Measurements from ENCODE around the gene CSRNP3.

The CSRNP3 gene

DNA sequence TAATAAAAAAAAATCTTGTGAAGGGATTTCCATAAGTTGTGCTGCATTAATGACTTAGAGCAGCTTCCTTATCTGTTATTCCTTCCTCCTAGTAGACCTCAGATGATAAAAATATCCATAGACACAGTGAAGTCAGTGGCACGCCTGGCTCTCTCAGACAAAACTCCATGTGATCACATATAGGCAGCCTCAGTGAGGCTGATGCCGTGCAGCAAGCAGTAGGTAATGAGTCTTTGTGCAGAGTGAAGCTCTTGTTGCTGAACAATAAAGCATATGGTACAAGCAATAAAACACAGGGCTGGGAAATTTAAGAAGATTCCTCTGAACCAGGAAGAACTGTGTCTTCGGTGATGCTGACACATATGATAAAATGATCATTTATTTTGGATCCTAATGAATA lies 102.7 kb downstream of the CSRNP3 start:
- Histone ChIP-seq H3K27me3 (replicated peaks; ENCODE audit: control insufficient read depth, insufficient read depth, low read length) (no peaks in the 10 kb centered on the region), H3K4me3 (replicated peaks; ENCODE audit: low read depth, low read length) (no peak overlapping the region), H3K36me3 (ENCODE audit: control insufficient read depth, insufficient read depth, low read length) (no peaks in the 10 kb centered on the region)
- no peak for DNase-seq (ENCODE audit: extremely low read depth, insufficient read length)
- TF ChIP-seq, protein P1, sequence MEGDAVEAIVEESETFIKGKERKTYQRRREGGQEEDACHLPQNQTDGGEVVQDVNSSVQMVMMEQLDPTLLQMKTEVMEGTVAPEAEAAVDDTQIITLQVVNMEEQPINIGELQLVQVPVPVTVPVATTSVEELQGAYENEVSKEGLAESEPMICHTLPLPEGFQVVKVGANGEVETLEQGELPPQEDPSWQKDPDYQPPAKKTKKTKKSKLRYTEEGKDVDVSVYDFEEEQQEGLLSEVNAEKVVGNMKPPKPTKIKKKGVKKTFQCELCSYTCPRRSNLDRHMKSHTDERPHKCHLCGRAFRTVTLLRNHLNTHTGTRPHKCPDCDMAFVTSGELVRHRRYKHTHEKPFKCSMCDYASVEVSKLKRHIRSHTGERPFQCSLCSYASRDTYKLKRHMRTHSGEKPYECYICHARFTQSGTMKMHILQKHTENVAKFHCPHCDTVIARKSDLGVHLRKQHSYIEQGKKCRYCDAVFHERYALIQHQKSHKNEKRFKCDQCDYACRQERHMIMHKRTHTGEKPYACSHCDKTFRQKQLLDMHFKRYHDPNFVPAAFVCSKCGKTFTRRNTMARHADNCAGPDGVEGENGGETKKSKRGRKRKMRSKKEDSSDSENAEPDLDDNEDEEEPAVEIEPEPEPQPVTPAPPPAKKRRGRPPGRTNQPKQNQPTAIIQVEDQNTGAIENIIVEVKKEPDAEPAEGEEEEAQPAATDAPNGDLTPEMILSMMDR (IDR thresholded peaks at IDR 0.05; ENCODE audit: insufficient read depth, low read length, poor library complexity, severe bottlenecking), result no peak

DNA sequence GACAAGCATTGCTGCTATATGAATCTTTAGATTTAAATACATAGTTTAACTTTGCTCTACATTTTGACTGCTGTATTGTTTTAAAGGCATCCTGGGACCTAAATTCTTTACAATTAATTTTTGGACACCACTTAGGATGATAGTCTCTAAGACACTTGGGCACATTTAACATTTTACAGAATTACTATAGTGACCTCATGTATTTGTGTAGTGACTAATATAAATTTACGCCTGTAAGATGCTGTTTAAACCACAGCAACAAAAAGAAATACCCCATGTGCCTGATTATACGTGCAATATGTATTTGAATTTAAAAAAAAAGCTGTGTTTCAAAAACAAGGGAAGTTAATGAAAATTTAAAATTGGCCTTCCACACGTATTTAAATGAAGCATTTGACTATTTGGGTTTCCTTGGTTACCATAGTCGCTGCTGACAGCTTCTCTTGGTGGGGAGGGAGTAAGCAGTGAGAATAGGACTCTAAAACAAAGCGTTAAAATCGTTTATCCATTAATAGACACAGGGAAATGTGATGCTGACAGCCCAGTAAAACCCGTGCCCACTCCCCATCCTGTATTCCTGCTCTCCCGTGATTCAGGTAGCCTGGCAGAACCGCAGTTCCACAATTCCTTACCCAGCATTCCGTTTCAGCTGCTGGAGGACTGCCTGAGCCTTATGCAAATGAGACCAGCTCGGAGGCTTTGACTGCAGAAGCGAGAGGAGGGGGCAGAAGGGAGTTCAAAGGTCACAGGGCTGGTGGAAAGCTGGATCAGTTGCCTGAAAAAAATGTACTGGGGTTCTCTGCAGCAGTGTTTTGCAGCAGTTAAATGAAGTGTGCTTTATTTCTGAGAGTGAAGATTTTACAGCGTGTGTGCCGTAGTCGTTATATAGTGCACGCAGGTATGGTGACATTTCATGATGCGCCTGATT lies 104.3 kb downstream of the CSRNP3 start:
- no peak for DNase-seq (ENCODE audit: extremely low read depth, insufficient read length)
- Histone ChIP-seq H3K36me3 (ENCODE audit: control insufficient read depth, insufficient read depth, low read length) (no peaks in the 10 kb centered on the region), H3K27me3 (replicated peaks; ENCODE audit: control insufficient read depth, insufficient read depth, low read length) (no peaks in the 10 kb centered on the region), H3K4me3 (replicated peaks; ENCODE audit: low read depth, low read length) (no peak overlapping the region)
- TF ChIP-seq, protein P1 (IDR thresholded peaks at IDR 0.05; ENCODE audit: insufficient read depth, low read length, poor library complexity, severe bottlenecking), result no peak

DNA sequence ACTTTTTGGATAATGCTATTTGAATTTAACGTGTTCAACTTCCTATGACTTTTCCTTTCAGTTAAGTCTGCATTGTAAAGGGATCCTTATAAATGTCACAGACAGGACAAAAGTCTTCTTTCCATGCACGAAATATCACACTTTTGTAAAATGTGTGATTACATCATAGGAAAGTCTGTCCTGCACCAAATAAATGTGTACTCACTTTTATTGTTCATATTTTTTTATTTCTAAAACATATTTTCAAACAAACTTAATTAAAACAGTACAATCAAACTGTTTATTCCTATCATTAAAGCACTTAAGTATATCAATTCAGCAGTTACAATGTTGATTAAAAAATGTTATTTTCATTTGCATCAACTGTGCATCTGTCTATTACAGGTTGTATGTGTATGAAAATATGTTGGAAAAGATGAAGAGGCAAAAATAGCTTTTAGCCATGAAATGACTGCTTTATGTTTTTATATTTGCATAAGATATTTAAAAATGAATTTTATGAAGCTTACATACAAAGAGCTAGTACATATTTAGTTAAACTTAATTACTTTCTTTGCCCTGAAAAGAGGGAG lies 105.6 kb downstream of the CSRNP3 start:
- DNase-seq (ENCODE audit: extremely low read depth, insufficient read length), result no peak
- H3K36me3 ChIP-seq (ENCODE audit: control insufficient read depth, insufficient read depth, low read length), result no peaks in the 10 kb centered on the region
- TF ChIP-seq, protein P1 (IDR thresholded peaks at IDR 0.05; ENCODE audit: insufficient read depth, low read length, poor library complexity, severe bottlenecking), result no peak
- no peak overlapping the region for H3K4me3 ChIP-seq (replicated peaks; ENCODE audit: low read depth, low read length)
- no peaks in the 10 kb centered on the region for H3K27me3 ChIP-seq (replicated peaks; ENCODE audit: control insufficient read depth, insufficient read depth, low read length)

DNA sequence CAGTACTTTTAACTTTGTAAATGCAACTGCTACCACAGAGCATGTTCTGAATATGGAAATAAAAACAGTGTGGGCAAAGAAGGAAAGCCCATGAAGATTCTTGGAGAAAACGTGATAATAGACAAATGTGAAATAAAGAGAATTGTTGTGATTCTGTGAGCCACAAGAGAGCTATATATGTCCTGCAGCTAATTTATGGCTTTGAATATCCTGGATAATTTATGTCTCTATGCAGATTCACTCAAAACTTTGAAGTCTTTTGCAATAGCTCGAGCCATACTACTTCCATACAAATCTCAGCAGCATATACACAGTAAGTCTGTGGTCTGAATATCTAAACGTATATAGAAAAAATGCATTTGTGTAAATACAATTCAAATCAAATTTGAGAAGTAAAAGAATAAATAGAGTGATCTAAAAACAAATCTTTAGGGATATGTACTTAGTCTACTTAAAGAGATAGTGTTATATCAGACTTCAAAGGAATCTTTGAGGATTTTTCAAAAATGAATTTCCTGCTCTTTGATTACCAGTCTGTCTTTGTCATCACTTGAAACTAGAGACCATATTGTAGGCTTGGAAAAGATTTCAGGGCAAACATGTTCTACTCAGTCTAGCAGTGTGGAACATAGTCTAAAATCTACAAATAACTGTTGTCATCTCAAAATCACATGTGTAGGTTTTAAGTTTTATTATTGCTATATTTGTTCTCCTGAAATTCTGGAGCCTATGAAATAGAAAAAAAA lies 107.1 kb downstream of the CSRNP3 start:
- no peak overlapping the region for H3K4me3 ChIP-seq (replicated peaks; ENCODE audit: low read depth, low read length)
- H3K36me3 ChIP-seq (ENCODE audit: control insufficient read depth, insufficient read depth, low read length), result no peaks in the 10 kb centered on the region
- TF ChIP-seq, protein P1 (IDR thresholded peaks at IDR 0.05; ENCODE audit: insufficient read depth, low read length, poor library complexity, severe bottlenecking), result no peak
- DNase-seq (ENCODE audit: extremely low read depth, insufficient read length), result no peak
- H3K27me3 ChIP-seq (replicated peaks; ENCODE audit: control insufficient read depth, insufficient read depth, low read length), result no peaks in the 10 kb centered on the region

DNA sequence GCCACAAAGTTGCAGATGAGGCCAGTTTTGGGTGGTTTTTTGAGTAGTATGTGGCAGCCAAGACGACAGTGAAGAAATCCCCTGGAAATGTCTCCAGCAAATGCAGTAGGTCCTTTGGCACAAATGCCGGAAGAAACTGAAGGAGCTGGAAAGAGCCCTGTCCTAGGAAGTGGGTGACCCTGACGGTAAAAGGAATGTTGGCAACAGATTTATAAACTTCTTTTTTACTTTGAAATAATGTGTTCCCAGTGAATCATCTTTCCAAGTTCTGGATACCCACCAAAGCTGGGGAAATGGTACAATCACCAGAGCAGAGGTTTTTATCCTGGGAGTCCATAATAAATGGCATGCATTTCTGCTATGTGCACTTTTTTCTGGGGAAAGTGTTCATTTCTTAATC lies 112.9 kb downstream of the CSRNP3 start:
- Histone ChIP-seq H3K36me3 (ENCODE audit: control insufficient read depth, insufficient read depth, low read length) (no peaks in the 10 kb centered on the region), H3K4me3 (replicated peaks; ENCODE audit: low read depth, low read length) (no peak overlapping the region), H3K27me3 (replicated peaks; ENCODE audit: control insufficient read depth, insufficient read depth, low read length) (no peaks in the 10 kb centered on the region)
- no peak for DNase-seq (ENCODE audit: extremely low read depth, insufficient read length)
- TF ChIP-seq, protein P1 (IDR thresholded peaks at IDR 0.05; ENCODE audit: insufficient read depth, low read length, poor library complexity, severe bottlenecking), result no peak
